Endothelial cell of umbilical vein (primary cell): Measurements from ENCODE around the gene OTOGL. TPM values are rescaled to one million over a fixed set of nuclear protein-coding genes. Genes with fewer than 3 reads are reported as not detected.

Experiments
- BruUV-seq: library from RNA; stranded (reverse); fragments of 400-500 nt; replicated peaks from 2 replicates; lab custom pipeline; 2021; lab: Mats Ljungman, UMichigan
- CTCF ChIA-PET: fragments of 300-600, 350-600 bp; sonication (Branson Sonifier 250); formaldehyde crosslinking; loops from one replicate; lab custom pipeline; 2021; ENCODE audit warnings: antibody characterized with exemption, inconsistent platforms; lab: Charles Lee
- POLR2A ChIA-PET: fragments of 300-600, 350-600 bp; sonication (Branson Sonifier 250); formaldehyde crosslinking; loops from one replicate; lab custom pipeline; 2021; ENCODE audit warnings: antibody characterized with exemption, inconsistent platforms; lab: Charles Lee
- DNase-seq: peaks from one replicate; pipeline ENCODE4 v3.0.0-alpha.2; 2011; ENCODE audit warnings: low read depth, low spot score
- FAIRE-seq: peaks from 2 replicates; lab custom pipeline; 2011; peaks lifted over from hg19 to GRCh38; lab: Jason Lieb, UNC
- H2AFZ ChIP-seq: 2 replicates; pipeline ENCODE4 v1.6.0; 2012; ENCODE audit warnings: low read depth, low read length, control low read depth, inconsistent platforms
- H3K27ac ChIP-seq: 2 replicates; pipeline ENCODE4 v1.5.1; 2011; ENCODE audit warnings: low read depth, mild to moderate bottlenecking, control low read depth, low read length, moderate library complexity; ENCODE audit not compliant: insufficient read depth
- H3K27me3 ChIP-seq, 2 experiments: 2 replicates each; pipeline versions ENCODE4 v1.6.0 to v1.6.1; 2011; ENCODE audit warnings: low read length in 2 of 2, mixed read lengths in 1 of 2; ENCODE audit not compliant: control insufficient read depth in 2 of 2, insufficient read depth in 2 of 2
- H3K36me3 ChIP-seq, 2 experiments: 2 replicates in 1 of 2; 3 replicates in 1 of 2; pipeline ENCODE4 v1.5.1; 2011; ENCODE audit warnings: low read length in 2 of 2, mild to moderate bottlenecking in 1 of 2, moderate library complexity in 1 of 2; ENCODE audit not compliant: control insufficient read depth in 2 of 2, insufficient read depth in 2 of 2; ENCODE audit errors: extremely low read depth in 1 of 2
- H3K4me1 ChIP-seq: 3 replicates; pipeline ENCODE4 v1.5.1; 2011; ENCODE audit warnings: mild to moderate bottlenecking, low read length; ENCODE audit not compliant: control insufficient read depth, insufficient read depth; ENCODE audit errors: extremely low read depth
- H3K4me2 ChIP-seq: 2 replicates; pipeline ENCODE4 v1.6.1; 2011; ENCODE audit warnings: low read length, control low read depth, mixed read lengths; ENCODE audit not compliant: insufficient read depth
- H3K4me3 ChIP-seq, 3 experiments: fragments of 200-600 bp in 1 of 3; sonication (generic), shearing (Covaris generic) in 1 of 3; replicated peaks in 1 of 3; 2 replicates each; pipeline ENCODE4 v1.5.1; 2011 to 2016; ENCODE audit warnings: control low read depth in 3 of 3, low read length in 3 of 3, mild to moderate bottlenecking in 2 of 3, inconsistent platforms in 1 of 3, low read depth in 1 of 3, moderate library complexity in 1 of 3; ENCODE audit not compliant: insufficient read depth in 1 of 3
- H3K79me2 ChIP-seq: 2 replicates; pipeline ENCODE4 v1.6.0; 2012; ENCODE audit warnings: low read length, inconsistent platforms; ENCODE audit not compliant: control insufficient read depth, insufficient read depth
- H3K9ac ChIP-seq: replicated peaks from 2 replicates; pipeline ENCODE3; 2011; ENCODE audit warnings: low read length, control low read depth; ENCODE audit not compliant: insufficient read depth; ENCODE audit errors: extremely low read depth
- H3K9me1 ChIP-seq: replicated peaks from 3 replicates; pipeline ENCODE4 v1.6.0; 2011; ENCODE audit warnings: mild to moderate bottlenecking, low read length; ENCODE audit not compliant: control insufficient read depth, insufficient read depth; ENCODE audit errors: extremely low read depth
- H3K9me3 ChIP-seq: replicated peaks from 2 replicates; pipeline ENCODE4 v1.5.1; 2012; ENCODE audit warnings: low read length, inconsistent platforms; ENCODE audit not compliant: control insufficient read depth, insufficient read depth
- H4K20me1 ChIP-seq: replicated peaks from 2 replicates; pipeline ENCODE3; 2011; ENCODE audit warnings: mild to moderate bottlenecking, low read length; ENCODE audit not compliant: control insufficient read depth, insufficient read depth; ENCODE audit errors: extremely low read depth
- CTCF ChIP-seq, 2 donors: IDR thresholded peaks; 1 replicate in 1 of 2; 2 replicates in 1 of 2; pipeline ENCODE4 v1.5.1; 2011; ENCODE audit warnings: low read length in 2 of 2, mild to moderate bottlenecking in 2 of 2, moderate library complexity in 2 of 2, control low read depth in 1 of 2, inconsistent platforms in 1 of 2, low read depth in 1 of 2; ENCODE audit not compliant: insufficient read depth in 1 of 2; ENCODE audit errors: extremely low read depth in 1 of 2
- GATA2 ChIP-seq: IDR thresholded peaks from 2 replicates; pipeline ENCODE4 v1.7.0; 2011; ENCODE audit warnings: low read depth, mild to moderate bottlenecking, moderate library complexity, mixed read lengths, low read length; ENCODE audit not compliant: insufficient read length, insufficient read depth
- MAX ChIP-seq: IDR thresholded peaks from 2 replicates; pipeline ENCODE4 v1.6.1; 2011; ENCODE audit not compliant: insufficient read depth, insufficient read length
- MYC ChIP-seq: IDR thresholded peaks from one replicate; pipeline ENCODE4 v1.6.1; 2011; ENCODE audit warnings: mild to moderate bottlenecking, low read depth, low read length
- POLR2A ChIP-seq: IDR thresholded peaks from 2 replicates; pipeline ENCODE4 v1.6.1; 2012; ENCODE audit warnings: low read depth, mild to moderate bottlenecking, control low read depth, low read length
- dilution Hi-C: fragments of 300-500 bp; cut with MboI; formaldehyde crosslinking; loops from one replicate; pipeline ENCODE4 v1.15.0; 2019; ENCODE audit warnings: low sequenced_read_pairs; ENCODE audit not compliant: extremely low pct_ligation_motif_present
- intact Hi-C: fragments of 100-400 bp; cut with micrococcal nuclease; formaldehyde crosslinking; loops from one replicate; pipeline ENCODE4 v1.10.0; 2022
- polyA plus RNA-seq, 4 experiments: library from polyadenylated mRNA; depleted of rRNA in 3 of 4; stranded (reverse) in 3 of 4; unstranded in 1 of 4; fragments of >200 nt; gene quantifications; 2 replicates each; pipeline versions ENCODE4 v1.2.1 to v1.2.3, GENCODE V29; 2011 to 2012; ENCODE audit warnings: missing spikeins in 1 of 4
- total RNA-seq: library from RNA; stranded (reverse); gene quantifications from 2 replicates; pipeline ENCODE4 v1.2.3, GENCODE V29; 2021

The OTOGL gene
- total and polyA plus RNA-seq, 2 donors (not counting 3 experiments of a cell fraction or from before 2014, with no cell fraction given): 1.4 to 2.0 TPM

- intact Hi-C loops: loop anchor here (1.0 to 2.0 kb wide), 11 partner anchors 27 to 862 kb away; partner anchors contain the start of gene PPP1R12A
- POLR2A ChIA-PET: interaction anchor here (1.0 kb wide), 1 partner anchor 75 kb away, joined by 3 read pairs; no protein-coding TSS in a partner anchor
These were observed 170.6 kb downstream of the OTOGL start for GRCh38 chr12:80269803-80270552.

More at GRCh38 chr12:80269803-80270552, 170.6 kb downstream of the OTOGL start:
- H2AFZ ChIP-seq: no peak overlapping the region
- dilution Hi-C loops: no loop called here
- H3K9ac ChIP-seq: peak overlapping the region; percentile 28
- DNase-seq: peak; percentile 69
- no peaks in the 10 kb centered on the region for H3K9me1 ChIP-seq
- peak overlapping the region; percentile 77 for H3K4me2 ChIP-seq
- no peak for TF ChIP-seq MAX
- no peak for TF ChIP-seq GATA2
- TF ChIP-seq MYC: no peak
- peak; percentile 46 to 47 for TF ChIP-seq CTCF (IDR thresholded peaks at IDR 0.05; ENCODE audit: extremely low read depth in 1 of 2, insufficient read depth in 1 of 2, low read depth in 1 of 2, low read length in 2 of 2)
- TF ChIP-seq POLR2A: no peak
- peak; percentile 67 for FAIRE-seq
- H3K9me3 ChIP-seq: no peaks in the 10 kb centered on the region
- no TSS peak for BruUV-seq
- no peak overlapping the region for H3K4me3 ChIP-seq
- no peaks in the 10 kb centered on the region for H3K36me3 ChIP-seq
- H3K79me2 ChIP-seq: no peaks in the 10 kb centered on the region
- H3K27me3 ChIP-seq: no peaks in the 10 kb centered on the region
- peak overlapping the region; percentile 81 for H3K27ac ChIP-seq
- peaks cover 18% of the 10 kb centered on the region for H3K4me1 ChIP-seq
- H4K20me1 ChIP-seq: no peaks in the 10 kb centered on the region
- CTCF ChIA-PET: interaction anchor here (0.6 to 4.9 kb wide), 38 partner anchors 9 to 1977 kb away, joined by 3 to 641 read pairs (median 4); no protein-coding TSS in a partner anchor
